Endothelial cell of umbilical vein (primary cell): Measurements from ENCODE around the gene SIVA1. TPM values are rescaled to one million over a fixed set of nuclear protein-coding genes. Genes with fewer than 3 reads are reported as not detected.

Experiments used
- BruUV-seq: library from RNA; stranded (reverse); fragments of 400-500 nt; replicated peaks from 2 replicates; lab custom pipeline; 2021; lab: Mats Ljungman, UMichigan
- CTCF ChIA-PET: fragments of 300-600, 350-600 bp; sonication (Branson Sonifier 250); formaldehyde crosslinking; loops from one replicate; lab custom pipeline; 2021; ENCODE audit warnings: antibody characterized with exemption, inconsistent platforms; lab: Charles Lee
- POLR2A ChIA-PET: fragments of 300-600, 350-600 bp; sonication (Branson Sonifier 250); formaldehyde crosslinking; loops from one replicate; lab custom pipeline; 2021; ENCODE audit warnings: antibody characterized with exemption, inconsistent platforms; lab: Charles Lee
- DNase-seq: peaks from one replicate; pipeline ENCODE4 v3.0.0-alpha.2; 2011; ENCODE audit warnings: low read depth, low spot score
- FAIRE-seq: peaks from 2 replicates; lab custom pipeline; 2011; peaks lifted over from hg19 to GRCh38; lab: Jason Lieb, UNC
- H2AFZ ChIP-seq: 2 replicates; pipeline ENCODE4 v1.6.0; 2012; ENCODE audit warnings: low read depth, low read length, control low read depth, inconsistent platforms
- H3K27ac ChIP-seq: 2 replicates; pipeline ENCODE4 v1.5.1; 2011; ENCODE audit warnings: low read depth, mild to moderate bottlenecking, control low read depth, low read length, moderate library complexity; ENCODE audit not compliant: insufficient read depth
- H3K27me3 ChIP-seq, 2 experiments: 2 replicates each; pipeline versions ENCODE4 v1.6.0 to v1.6.1; 2011; ENCODE audit warnings: low read length in 2 of 2, mixed read lengths in 1 of 2; ENCODE audit not compliant: control insufficient read depth in 2 of 2, insufficient read depth in 2 of 2
- H3K36me3 ChIP-seq, 2 experiments: 2 replicates in 1 of 2; 3 replicates in 1 of 2; pipeline ENCODE4 v1.5.1; 2011; ENCODE audit warnings: low read length in 2 of 2, mild to moderate bottlenecking in 1 of 2, moderate library complexity in 1 of 2; ENCODE audit not compliant: control insufficient read depth in 2 of 2, insufficient read depth in 2 of 2; ENCODE audit errors: extremely low read depth in 1 of 2
- H3K4me1 ChIP-seq: 3 replicates; pipeline ENCODE4 v1.5.1; 2011; ENCODE audit warnings: mild to moderate bottlenecking, low read length; ENCODE audit not compliant: control insufficient read depth, insufficient read depth; ENCODE audit errors: extremely low read depth
- H3K4me2 ChIP-seq: 2 replicates; pipeline ENCODE4 v1.6.1; 2011; ENCODE audit warnings: low read length, control low read depth, mixed read lengths; ENCODE audit not compliant: insufficient read depth
- H3K4me3 ChIP-seq, 3 experiments: fragments of 200-600 bp in 1 of 3; sonication (generic), shearing (Covaris generic) in 1 of 3; replicated peaks in 1 of 3; 2 replicates each; pipeline ENCODE4 v1.5.1; 2011 to 2016; ENCODE audit warnings: control low read depth in 3 of 3, low read length in 3 of 3, mild to moderate bottlenecking in 2 of 3, inconsistent platforms in 1 of 3, low read depth in 1 of 3, moderate library complexity in 1 of 3; ENCODE audit not compliant: insufficient read depth in 1 of 3
- H3K79me2 ChIP-seq: 2 replicates; pipeline ENCODE4 v1.6.0; 2012; ENCODE audit warnings: low read length, inconsistent platforms; ENCODE audit not compliant: control insufficient read depth, insufficient read depth
- H3K9ac ChIP-seq: replicated peaks from 2 replicates; pipeline ENCODE3; 2011; ENCODE audit warnings: low read length, control low read depth; ENCODE audit not compliant: insufficient read depth; ENCODE audit errors: extremely low read depth
- H3K9me1 ChIP-seq: replicated peaks from 3 replicates; pipeline ENCODE4 v1.6.0; 2011; ENCODE audit warnings: mild to moderate bottlenecking, low read length; ENCODE audit not compliant: control insufficient read depth, insufficient read depth; ENCODE audit errors: extremely low read depth
- H3K9me3 ChIP-seq: replicated peaks from 2 replicates; pipeline ENCODE4 v1.5.1; 2012; ENCODE audit warnings: low read length, inconsistent platforms; ENCODE audit not compliant: control insufficient read depth, insufficient read depth
- H4K20me1 ChIP-seq: replicated peaks from 2 replicates; pipeline ENCODE3; 2011; ENCODE audit warnings: mild to moderate bottlenecking, low read length; ENCODE audit not compliant: control insufficient read depth, insufficient read depth; ENCODE audit errors: extremely low read depth
- EZH2 ChIP-seq: IDR thresholded peaks from 2 replicates; pipeline ENCODE4 v1.6.1; 2012; ENCODE audit warnings: borderline replicate concordance, low read depth, mild to moderate bottlenecking, moderate library complexity, low read length, inconsistent platforms; ENCODE audit not compliant: severe bottlenecking
- FOS ChIP-seq: IDR thresholded peaks from 2 replicates; pipeline ENCODE4 v1.6.1; 2011; ENCODE audit warnings: mild to moderate bottlenecking, low read length, moderate library complexity, borderline replicate concordance; ENCODE audit not compliant: insufficient read depth
- GATA2 ChIP-seq: IDR thresholded peaks from 2 replicates; pipeline ENCODE4 v1.7.0; 2011; ENCODE audit warnings: low read depth, mild to moderate bottlenecking, moderate library complexity, mixed read lengths, low read length; ENCODE audit not compliant: insufficient read length, insufficient read depth
- JUN ChIP-seq: IDR thresholded peaks from 2 replicates; pipeline ENCODE4 v1.6.1; 2011; ENCODE audit warnings: borderline replicate concordance, low read depth; ENCODE audit not compliant: insufficient read length, insufficient read depth
- MAX ChIP-seq: IDR thresholded peaks from 2 replicates; pipeline ENCODE4 v1.6.1; 2011; ENCODE audit not compliant: insufficient read depth, insufficient read length
- MYC ChIP-seq: IDR thresholded peaks from one replicate; pipeline ENCODE4 v1.6.1; 2011; ENCODE audit warnings: mild to moderate bottlenecking, low read depth, low read length
- POLR2A ChIP-seq: IDR thresholded peaks from 2 replicates; pipeline ENCODE4 v1.6.1; 2012; ENCODE audit warnings: low read depth, mild to moderate bottlenecking, control low read depth, low read length
- POLR2AphosphoS5 ChIP-seq: IDR thresholded peaks from 2 replicates; pipeline ENCODE4 v1.6.1; 2012; ENCODE audit warnings: low read depth, mild to moderate bottlenecking, control low read depth, low read length, moderate library complexity; ENCODE audit not compliant: insufficient read depth
- dilution Hi-C: fragments of 300-500 bp; cut with MboI; formaldehyde crosslinking; loops from one replicate; pipeline ENCODE4 v1.15.0; 2019; ENCODE audit warnings: low sequenced_read_pairs; ENCODE audit not compliant: extremely low pct_ligation_motif_present
- intact Hi-C: fragments of 100-400 bp; cut with micrococcal nuclease; formaldehyde crosslinking; loops from one replicate; pipeline ENCODE4 v1.10.0; 2022
- polyA plus RNA-seq, 4 experiments: library from polyadenylated mRNA; depleted of rRNA in 3 of 4; stranded (reverse) in 3 of 4; unstranded in 1 of 4; fragments of >200 nt; gene quantifications; 2 replicates each; pipeline versions ENCODE4 v1.2.1 to v1.2.3, GENCODE V29; 2011 to 2012; ENCODE audit warnings: missing spikeins in 1 of 4
- total RNA-seq: library from RNA; stranded (reverse); gene quantifications from 2 replicates; pipeline ENCODE4 v1.2.3, GENCODE V29; 2021
- TF ChIP-seq, protein P1 (sequence below), 2 donors: IDR thresholded peaks; 1 replicate in 1 of 2; 2 replicates in 1 of 2; pipeline ENCODE4 v1.5.1; 2011; ENCODE audit warnings: low read length in 2 of 2, mild to moderate bottlenecking in 2 of 2, moderate library complexity in 2 of 2, control low read depth in 1 of 2, inconsistent platforms in 1 of 2, low read depth in 1 of 2; ENCODE audit not compliant: insufficient read depth in 1 of 2; ENCODE audit errors: extremely low read depth in 1 of 2

SIVA1 gene
- total and polyA plus RNA-seq, 2 donors (not counting 3 experiments of a cell fraction or from before 2014, with no cell fraction given): 101 to 299 TPM

DNA sequence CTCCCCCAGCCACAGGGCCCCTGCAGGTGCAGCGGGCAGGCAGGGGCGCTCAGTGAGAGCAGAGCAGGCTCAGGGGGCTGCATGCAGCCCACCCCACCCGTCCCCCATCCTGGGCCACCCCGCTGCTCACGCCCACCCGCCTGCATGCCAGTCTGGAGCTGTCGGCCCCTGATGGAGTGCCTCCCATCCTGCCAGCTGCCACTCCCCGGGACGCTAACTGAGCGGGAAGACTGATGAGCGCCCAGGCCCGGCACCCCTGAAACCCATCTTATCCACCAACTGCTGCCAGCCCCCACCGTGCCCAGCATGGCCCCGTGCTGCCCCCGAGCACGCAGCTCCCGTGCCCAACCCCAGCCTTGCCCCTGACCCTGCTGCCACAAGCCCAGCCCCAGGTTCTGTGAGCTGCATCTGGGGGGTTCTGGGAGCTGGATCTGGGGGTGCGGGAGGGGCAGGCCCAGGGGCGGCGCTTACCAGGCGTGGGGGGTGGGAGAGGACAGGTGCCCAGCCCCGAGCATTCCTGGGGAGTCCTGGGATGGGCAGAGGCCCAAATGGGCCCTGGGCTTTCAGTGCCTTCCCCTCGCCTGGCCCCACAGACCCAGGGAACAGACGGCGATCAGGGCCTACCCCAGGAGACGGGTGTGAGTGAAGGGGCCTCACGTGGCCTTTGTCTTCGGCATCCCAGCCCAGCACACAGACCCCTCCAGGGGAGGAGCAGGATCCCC, 29.3 kb downstream of the SIVA1 start:
- dilution Hi-C loops: no loop called here
- no TSS peak for BruUV-seq
- CTCF ChIA-PET: no interaction called here

More for the DNA sequence above, 29.3 kb downstream of the SIVA1 start:
- Histone ChIP-seq H3K36me3 (peaks cover 2 to 11% of the 10 kb centered on the region in 2 experiments), H3K27ac (no peak overlapping the region), H3K9ac (no peak overlapping the region), H3K27me3 (no peaks in the 10 kb centered on the region), H3K4me1 (no peaks in the 10 kb centered on the region), H3K9me1 (no peaks in the 10 kb centered on the region), H3K4me3 (no peak overlapping the region), H3K79me2 (peaks cover 9% of the 10 kb centered on the region), H2AFZ (no peak overlapping the region), H3K9me3 (no peaks in the 10 kb centered on the region), H4K20me1 (no peaks in the 10 kb centered on the region), H3K4me2 (no peak overlapping the region)
- FAIRE-seq: no peak
- no peak for DNase-seq
- POLR2A ChIA-PET: interaction anchor here (0.6 kb wide), 1 partner anchor 16 kb away, joined by 5 read pairs; no protein-coding TSS in a partner anchor
- TF ChIP-seq POLR2A: no peak
- no peak for TF ChIP-seq JUN
- TF ChIP-seq, protein P1, sequence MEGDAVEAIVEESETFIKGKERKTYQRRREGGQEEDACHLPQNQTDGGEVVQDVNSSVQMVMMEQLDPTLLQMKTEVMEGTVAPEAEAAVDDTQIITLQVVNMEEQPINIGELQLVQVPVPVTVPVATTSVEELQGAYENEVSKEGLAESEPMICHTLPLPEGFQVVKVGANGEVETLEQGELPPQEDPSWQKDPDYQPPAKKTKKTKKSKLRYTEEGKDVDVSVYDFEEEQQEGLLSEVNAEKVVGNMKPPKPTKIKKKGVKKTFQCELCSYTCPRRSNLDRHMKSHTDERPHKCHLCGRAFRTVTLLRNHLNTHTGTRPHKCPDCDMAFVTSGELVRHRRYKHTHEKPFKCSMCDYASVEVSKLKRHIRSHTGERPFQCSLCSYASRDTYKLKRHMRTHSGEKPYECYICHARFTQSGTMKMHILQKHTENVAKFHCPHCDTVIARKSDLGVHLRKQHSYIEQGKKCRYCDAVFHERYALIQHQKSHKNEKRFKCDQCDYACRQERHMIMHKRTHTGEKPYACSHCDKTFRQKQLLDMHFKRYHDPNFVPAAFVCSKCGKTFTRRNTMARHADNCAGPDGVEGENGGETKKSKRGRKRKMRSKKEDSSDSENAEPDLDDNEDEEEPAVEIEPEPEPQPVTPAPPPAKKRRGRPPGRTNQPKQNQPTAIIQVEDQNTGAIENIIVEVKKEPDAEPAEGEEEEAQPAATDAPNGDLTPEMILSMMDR (IDR thresholded peaks at IDR 0.05; ENCODE audit: extremely low read depth in 1 of 2, insufficient read depth in 1 of 2, low read depth in 1 of 2, low read length in 2 of 2): no peak
- TF ChIP-seq MAX: no peak
- no peak for TF ChIP-seq EZH2
- no peak for TF ChIP-seq POLR2AphosphoS5
- TF ChIP-seq MYC: no peak
- TF ChIP-seq GATA2: no peak
- no peak for TF ChIP-seq FOS
- intact Hi-C loops: no loop called here
